ENCODE data around the gene HOXC12.

HOXC12 gene

DNA sequence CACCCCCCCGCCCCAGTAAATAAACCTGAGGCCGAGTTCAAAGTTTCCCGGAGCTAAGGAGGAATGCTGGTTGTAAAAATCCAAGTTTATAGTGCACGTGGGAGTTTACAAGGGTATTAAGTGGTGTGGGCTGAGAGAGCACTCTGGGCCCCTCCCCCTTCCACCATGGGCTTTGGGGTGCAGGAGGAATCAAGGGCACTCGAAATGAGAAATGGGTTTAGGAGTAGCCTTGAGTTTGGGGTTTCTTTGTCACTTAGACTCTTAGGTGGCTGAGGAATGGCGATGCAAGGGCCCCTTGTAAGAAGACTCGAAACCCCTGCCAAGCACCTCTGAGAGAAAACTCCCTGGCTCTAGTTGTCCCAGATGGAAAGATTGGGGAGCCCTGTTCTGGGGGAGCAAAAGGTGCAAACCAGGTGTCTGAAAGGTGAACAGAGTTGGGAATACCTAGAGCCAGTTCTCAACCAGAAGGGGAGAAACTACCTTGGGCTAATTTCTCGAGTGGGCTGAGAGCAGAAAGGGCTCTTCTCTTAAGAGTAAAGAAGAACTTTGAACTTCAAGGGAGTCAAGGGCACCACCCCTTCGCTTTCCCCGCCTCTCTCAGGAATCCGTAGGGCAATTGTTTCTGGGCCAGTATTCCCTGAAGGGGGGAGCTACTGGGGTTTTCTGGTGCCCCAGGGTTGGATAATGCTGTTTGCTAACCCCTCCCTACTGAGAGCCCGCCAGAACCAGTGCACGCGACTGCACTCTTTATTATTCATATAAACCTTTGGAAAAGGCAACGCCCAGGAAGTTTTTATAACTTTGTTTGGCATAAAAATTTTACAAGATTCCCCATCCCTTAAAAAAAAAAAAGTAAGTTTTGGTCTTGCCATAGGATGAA is 24.0 kb downstream of the HOXC12 start:
- no peak overlapping the region for H4K91ac ChIP-seq (ENCODE audit: low read depth, low read length)
- no peak for DNase-seq
- no peak overlapping the region for H4K8ac ChIP-seq (ENCODE audit: low read depth, low read length)
- no peak overlapping the region for H4K12ac ChIP-seq (ENCODE audit: low read depth, low read length)
- no peak overlapping the region for H3K27ac ChIP-seq (ENCODE audit: low read depth, low read length)
- no peak overlapping the region for H2BK12ac ChIP-seq (ENCODE audit: low read length)
- H3K9ac ChIP-seq (ENCODE audit: low read length), result no peak overlapping the region
- H3K36me3 ChIP-seq (ENCODE audit: control insufficient read depth in 1 of 2, insufficient read depth in 2 of 2, low read length in 2 of 2), result no peaks in the 10 kb centered on the region
- H2BK5ac ChIP-seq (ENCODE audit: low read depth, low read length, poor library complexity), result no peak overlapping the region
- no peak overlapping the region for H3K18ac ChIP-seq (ENCODE audit: low read length)
- H3K79me1 ChIP-seq (ENCODE audit: low read length), result no peaks in the 10 kb centered on the region
- peaks cover 24% of the 10 kb centered on the region for H3K9me3 ChIP-seq (ENCODE audit: insufficient read depth, low read depth, low read length)
- H3K4me3 ChIP-seq (ENCODE audit: low read depth, low read length), result no peak overlapping the region
- H3K23ac ChIP-seq (ENCODE audit: low read length), result no peak overlapping the region
- no peak overlapping the region for H3K4me2 ChIP-seq (ENCODE audit: low read length)
- no peak overlapping the region for H2BK120ac ChIP-seq (ENCODE audit: insufficient read depth, low read length, poor library complexity)
- H2AFZ ChIP-seq (ENCODE audit: insufficient read depth, low read length, poor library complexity), result no peak overlapping the region
- no peak overlapping the region for H3K4ac ChIP-seq (ENCODE audit: low read depth, low read length)
- no peaks in the 10 kb centered on the region for H3K79me2 ChIP-seq (ENCODE audit: control insufficient read depth, insufficient read depth, low read length, poor library complexity)
- peaks cover 89% of the 10 kb centered on the region for H3K27me3 ChIP-seq (ENCODE audit: insufficient read depth, low read length)
- no peak overlapping the region for H3K14ac ChIP-seq (ENCODE audit: low read length)
- H2AK5ac ChIP-seq (ENCODE audit: low read length), result no peak overlapping the region
- no CpG with 5 or more reads among the region's 15 CpGs for WGBS (ENCODE audit: extremely low coverage, insufficient coverage, insufficient read length)
- H3K4me1 ChIP-seq (ENCODE audit: control insufficient read depth in 1 of 2, insufficient read depth in 2 of 2, low read length in 2 of 2), result peaks cover 2 to 5% of the 10 kb centered on the region in 2 experiments

DNA sequence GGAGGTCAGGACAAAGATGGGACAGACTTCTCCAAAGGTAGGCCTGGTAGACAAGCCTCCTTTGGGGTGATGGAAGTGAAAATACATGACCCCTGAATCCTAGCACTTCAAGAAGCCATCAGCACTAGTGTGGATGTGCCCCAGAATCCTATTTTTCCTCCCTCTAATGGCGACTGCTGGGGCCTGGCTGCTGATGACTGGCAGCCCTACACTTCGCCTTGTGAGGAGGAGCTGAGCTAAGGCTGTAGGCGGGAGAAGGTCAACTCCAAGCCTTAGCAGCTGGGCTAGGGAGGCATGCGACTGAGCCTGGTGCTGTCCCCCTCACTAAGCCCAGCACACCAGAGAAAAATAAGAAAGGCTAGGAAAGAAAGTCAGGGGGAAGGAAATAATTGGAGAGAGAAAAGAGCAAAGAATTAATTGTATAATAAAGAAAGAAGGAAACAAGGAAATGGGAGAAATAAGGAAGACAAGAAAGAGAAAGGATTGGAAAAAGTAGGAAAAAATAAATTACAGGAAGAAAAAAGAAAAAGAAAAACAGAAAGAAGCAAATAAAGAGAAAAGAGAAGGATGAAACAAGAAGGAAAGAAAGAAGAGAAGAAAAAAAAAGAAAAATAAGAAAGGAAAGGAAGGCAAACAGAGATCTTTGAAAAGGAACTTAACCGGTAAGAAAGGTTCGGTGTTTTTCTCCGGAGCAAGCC is 25.6 kb downstream of the HOXC12 start:
- Histone ChIP-seq H3K27ac (ENCODE audit: low read depth, low read length) (no peak overlapping the region), H4K91ac (ENCODE audit: low read depth, low read length) (no peak overlapping the region), H4K12ac (ENCODE audit: low read depth, low read length) (no peak overlapping the region), H3K4me2 (ENCODE audit: low read length) (no peak overlapping the region), H3K27me3 (ENCODE audit: insufficient read depth, low read length) (peaks cover 90% of the 10 kb centered on the region), H2AFZ (ENCODE audit: insufficient read depth, low read length, poor library complexity) (no peak overlapping the region), H3K4ac (ENCODE audit: low read depth, low read length) (no peak overlapping the region), H3K79me2 (ENCODE audit: control insufficient read depth, insufficient read depth, low read length, poor library complexity) (no peaks in the 10 kb centered on the region), H3K9ac (ENCODE audit: low read length) (no peak overlapping the region), H3K9me3 (ENCODE audit: insufficient read depth, low read depth, low read length) (peaks cover 32% of the 10 kb centered on the region), H2BK120ac (ENCODE audit: insufficient read depth, low read length, poor library complexity) (no peak overlapping the region), H4K8ac (ENCODE audit: low read depth, low read length) (no peak overlapping the region), H2AK5ac (ENCODE audit: low read length) (no peak overlapping the region), H3K23ac (ENCODE audit: low read length) (no peak overlapping the region), H3K79me1 (ENCODE audit: low read length) (no peaks in the 10 kb centered on the region), H2BK5ac (ENCODE audit: low read depth, low read length, poor library complexity) (no peak overlapping the region), H3K4me3 (ENCODE audit: low read depth, low read length) (no peak overlapping the region), H3K4me1 (ENCODE audit: control insufficient read depth in 1 of 2, insufficient read depth in 2 of 2, low read length in 2 of 2) (peaks cover 0 to 4% of the 10 kb centered on the region in 2 experiments), H3K36me3 (ENCODE audit: control insufficient read depth in 1 of 2, insufficient read depth in 2 of 2, low read length in 2 of 2) (no peaks in the 10 kb centered on the region), H2BK12ac (ENCODE audit: low read length) (no peak overlapping the region), H3K18ac (ENCODE audit: low read length) (no peak overlapping the region), H3K14ac (ENCODE audit: low read length) (no peak overlapping the region)
- DNase-seq, result no peak
- WGBS (ENCODE audit: extremely low coverage, insufficient coverage, insufficient read length), result no CpG with 5 or more reads among the region's 7 CpGs

DNA sequence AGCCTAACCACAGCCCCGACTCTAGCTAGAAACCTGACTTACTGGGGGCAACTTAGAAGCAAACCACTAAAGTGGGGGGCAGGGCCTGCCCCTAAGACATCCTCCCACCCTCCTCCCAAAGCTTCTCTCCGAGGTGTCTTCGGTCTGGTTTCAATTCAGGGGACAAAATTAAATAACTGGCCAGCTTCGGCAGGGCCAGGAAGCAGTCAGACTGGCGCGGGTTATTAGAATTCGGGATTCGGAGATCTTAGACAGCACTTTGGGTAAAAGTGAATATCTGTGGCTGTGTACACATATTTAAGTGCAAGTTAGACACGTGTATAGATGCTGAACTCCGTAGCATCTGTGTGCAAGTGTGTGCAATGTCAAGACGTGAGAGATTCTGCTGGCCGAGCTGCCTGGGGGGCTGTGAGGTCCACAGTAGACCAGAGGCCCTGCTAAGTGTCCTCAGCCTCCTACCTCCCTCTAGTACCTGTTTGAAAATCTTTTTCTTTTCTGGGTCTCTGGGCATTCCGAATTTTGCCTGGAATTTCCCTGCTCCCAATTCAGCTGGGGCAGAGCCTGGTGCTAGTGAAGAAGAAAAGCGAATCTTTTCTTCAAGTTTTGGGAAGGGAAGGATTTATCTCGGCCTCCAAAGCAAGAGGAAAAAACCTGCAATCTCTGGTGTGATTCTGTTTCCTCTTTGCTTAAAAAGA is 26.2 kb downstream of the HOXC12 start:
- no peak overlapping the region for H2BK12ac ChIP-seq (ENCODE audit: low read length)
- H3K79me2 ChIP-seq (ENCODE audit: control insufficient read depth, insufficient read depth, low read length, poor library complexity), result no peaks in the 10 kb centered on the region
- no peak overlapping the region for H4K8ac ChIP-seq (ENCODE audit: low read depth, low read length)
- H3K9ac ChIP-seq (ENCODE audit: low read length), result no peak overlapping the region
- no peak overlapping the region for H3K4me3 ChIP-seq (ENCODE audit: low read depth, low read length)
- no peak overlapping the region for H2AK5ac ChIP-seq (ENCODE audit: low read length)
- no peak overlapping the region for H4K12ac ChIP-seq (ENCODE audit: low read depth, low read length)
- H3K23ac ChIP-seq (ENCODE audit: low read length), result no peak overlapping the region
- H3K79me1 ChIP-seq (ENCODE audit: low read length), result no peaks in the 10 kb centered on the region
- DNase-seq, result no peak
- no peak overlapping the region for H4K91ac ChIP-seq (ENCODE audit: low read depth, low read length)
- no peak overlapping the region for H3K4me2 ChIP-seq (ENCODE audit: low read length)
- no peak overlapping the region for H2AFZ ChIP-seq (ENCODE audit: insufficient read depth, low read length, poor library complexity)
- H2BK5ac ChIP-seq (ENCODE audit: low read depth, low read length, poor library complexity), result no peak overlapping the region
- H3K4ac ChIP-seq (ENCODE audit: low read depth, low read length), result no peak overlapping the region
- H3K18ac ChIP-seq (ENCODE audit: low read length), result no peak overlapping the region
- H2BK120ac ChIP-seq (ENCODE audit: insufficient read depth, low read length, poor library complexity), result no peak overlapping the region
- no CpG with 5 or more reads among the region's 15 CpGs for WGBS (ENCODE audit: extremely low coverage, insufficient coverage, insufficient read length)
- H3K14ac ChIP-seq (ENCODE audit: low read length), result no peak overlapping the region
- no peak overlapping the region for H3K27ac ChIP-seq (ENCODE audit: low read depth, low read length)
- peaks cover 0 to 4% of the 10 kb centered on the region in 2 experiments for H3K4me1 ChIP-seq (ENCODE audit: control insufficient read depth in 1 of 2, insufficient read depth in 2 of 2, low read length in 2 of 2)
- H3K36me3 ChIP-seq (ENCODE audit: control insufficient read depth in 1 of 2, insufficient read depth in 2 of 2, low read length in 2 of 2), result no peaks in the 10 kb centered on the region
- peaks cover 34% of the 10 kb centered on the region for H3K9me3 ChIP-seq (ENCODE audit: insufficient read depth, low read depth, low read length)
- H3K27me3 ChIP-seq (ENCODE audit: insufficient read depth, low read length), result peaks cover 91% of the 10 kb centered on the region

DNA sequence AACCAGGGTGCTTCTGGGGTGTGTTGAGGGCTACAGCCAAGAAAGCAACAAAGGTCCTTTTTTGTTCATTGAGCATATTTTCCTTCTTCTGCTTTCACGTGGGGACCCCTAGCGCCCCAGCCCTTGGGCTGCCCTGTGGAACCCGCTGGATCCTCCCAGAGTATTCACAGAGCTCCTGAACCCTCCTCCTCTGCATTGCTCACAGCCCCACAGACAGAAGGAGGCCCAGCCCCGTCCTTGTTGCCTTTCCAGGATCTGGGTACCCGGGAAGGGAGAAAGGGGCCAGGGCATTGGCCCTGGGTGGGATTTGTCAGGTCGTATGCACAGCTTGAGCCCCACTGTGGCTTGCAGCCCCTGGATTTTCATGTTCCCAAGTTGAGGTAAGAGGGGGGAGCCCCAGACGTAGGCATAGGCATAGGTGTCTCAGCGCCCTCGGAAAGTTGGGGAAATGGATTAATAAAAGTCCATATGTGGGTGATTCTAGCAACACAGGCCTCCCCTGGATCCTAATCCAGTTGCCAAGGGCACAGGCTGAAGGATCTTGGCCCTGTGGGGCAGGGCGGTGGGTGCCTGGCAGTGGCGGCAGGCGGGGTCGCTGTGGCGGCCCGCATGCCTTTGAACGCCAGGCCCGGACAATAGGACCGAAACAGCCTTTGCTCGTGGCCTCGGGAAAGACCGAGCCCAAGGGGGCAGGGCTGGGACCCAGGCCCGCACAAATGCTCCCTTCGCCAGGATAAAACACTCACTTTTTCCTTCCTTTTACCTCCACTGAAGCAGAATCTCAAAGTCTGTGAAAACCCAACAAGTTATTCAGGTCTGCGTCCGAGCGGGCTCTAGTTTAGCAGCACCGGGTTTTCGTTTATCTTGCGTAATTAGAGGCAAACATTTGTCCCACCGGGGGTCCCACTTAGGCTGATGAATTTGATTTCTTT is 27.2 kb downstream of the HOXC12 start:
- no peak overlapping the region for H2AK5ac ChIP-seq (ENCODE audit: low read length)
- no peak for DNase-seq

More for the DNA sequence above, 27.2 kb downstream of the HOXC12 start:
- H3K23ac ChIP-seq (ENCODE audit: low read length), result no peak overlapping the region
- no peak overlapping the region for H3K27ac ChIP-seq (ENCODE audit: low read depth, low read length)
- H3K79me1 ChIP-seq (ENCODE audit: low read length), result no peaks in the 10 kb centered on the region
- peaks cover 35% of the 10 kb centered on the region for H3K9me3 ChIP-seq (ENCODE audit: insufficient read depth, low read depth, low read length)
- peaks cover 91% of the 10 kb centered on the region for H3K27me3 ChIP-seq (ENCODE audit: insufficient read depth, low read length)
- H3K18ac ChIP-seq (ENCODE audit: low read length), result no peak overlapping the region
- no peak overlapping the region for H3K4ac ChIP-seq (ENCODE audit: low read depth, low read length)
- no peak overlapping the region for H2AFZ ChIP-seq (ENCODE audit: insufficient read depth, low read length, poor library complexity)
- no peaks in the 10 kb centered on the region for H3K36me3 ChIP-seq (ENCODE audit: control insufficient read depth in 1 of 2, insufficient read depth in 2 of 2, low read length in 2 of 2)
- H3K9ac ChIP-seq (ENCODE audit: low read length), result no peak overlapping the region
- no peak overlapping the region for H3K4me2 ChIP-seq (ENCODE audit: low read length)
- H4K8ac ChIP-seq (ENCODE audit: low read depth, low read length), result no peak overlapping the region
- no peak overlapping the region for H4K91ac ChIP-seq (ENCODE audit: low read depth, low read length)
- H2BK5ac ChIP-seq (ENCODE audit: low read depth, low read length, poor library complexity), result no peak overlapping the region
- no peak overlapping the region for H3K14ac ChIP-seq (ENCODE audit: low read length)
- H4K12ac ChIP-seq (ENCODE audit: low read depth, low read length), result no peak overlapping the region
- peaks cover 0 to 4% of the 10 kb centered on the region in 2 experiments for H3K4me1 ChIP-seq (ENCODE audit: control insufficient read depth in 1 of 2, insufficient read depth in 2 of 2, low read length in 2 of 2)
- H3K79me2 ChIP-seq (ENCODE audit: control insufficient read depth, insufficient read depth, low read length, poor library complexity), result no peaks in the 10 kb centered on the region
- no peak overlapping the region for H2BK120ac ChIP-seq (ENCODE audit: insufficient read depth, low read length, poor library complexity)
- H3K4me3 ChIP-seq (ENCODE audit: low read depth, low read length), result no peak overlapping the region
- H2BK12ac ChIP-seq (ENCODE audit: low read length), result no peak overlapping the region
- no CpG with 5 or more reads among the region's 30 CpGs for WGBS (ENCODE audit: extremely low coverage, insufficient coverage, insufficient read length)
